A549 (cell line): Measurements from ENCODE around the gene CRMP1. TPM values are rescaled to one million over a fixed set of nuclear protein-coding genes. Genes with fewer than 3 reads are reported as not detected.

ENCODE experiments used
- ATAC-seq, 2 experiments: fragments of 200-7000 bp in 1 of 2; fragments of >200 bp in 1 of 2; cut with Nextera tagmentation in 1 of 2; cut with Tn5 transposase in 1 of 2; 3 replicates each; pipeline versions ENCODE4 v1.8.0 to v1.9.1; 2018 to 2020; ENCODE audit warnings: mild to moderate bottlenecking in 1 of 2, moderate library complexity in 1 of 2
- CTCF ChIA-PET: fragments of 300-600 bp; sonication (Branson Sonifier 250); formaldehyde crosslinking; extraction: SDS; loops from one replicate; lab custom pipeline; 2021; ENCODE audit warnings: antibody characterized with exemption, inconsistent platforms; lab: Yijun Ruan, JAX
- POLR2A ChIA-PET: fragments of 350-600 bp; formaldehyde crosslinking; extraction: SDS; loops from one replicate; lab custom pipeline; 2021; ENCODE audit warnings: antibody characterized with exemption, inconsistent platforms; lab: Yijun Ruan, JAX
- DNase-seq, 2 experiments: peaks; one replicate each; pipeline versions ENCODE4 v3.0.0 to v3.0.0-alpha.2; 2011 to 2016; ENCODE audit warnings: low read depth in 1 of 2, low spot score in 1 of 2
- FAIRE-seq: peaks from 2 replicates; lab custom pipeline; 2011; peaks lifted over from hg19 to GRCh38; lab: Jason Lieb, UNC
- H3K27ac ChIP-seq, 2 experiments: fragments of >200 bp; sonication (Bioruptor Twin); formaldehyde crosslinking; 3 replicates each; pipeline ENCODE4 v1.5.1; 2016 to 2017
- H3K4me1 ChIP-seq: fragments of >200 bp; sonication (Bioruptor Twin); formaldehyde crosslinking; 3 replicates; pipeline ENCODE4 v1.6.1; 2016
- H3K4me2 ChIP-seq: fragments of >200 bp; sonication (Bioruptor Twin); formaldehyde crosslinking; 3 replicates; pipeline ENCODE4 v1.6.1; 2016
- H3K4me3 ChIP-seq: fragments of >200 bp; sonication (Bioruptor Twin); formaldehyde crosslinking; 3 replicates; pipeline ENCODE4 v1.5.1; 2016
- H3K9me3 ChIP-seq: fragments of >200 bp; sonication (Bioruptor Twin); formaldehyde crosslinking; 3 replicates; pipeline ENCODE4 v1.6.1; 2016
- CBX2 ChIP-seq: fragments of 200-600 bp; sonication (generic); IDR thresholded peaks from 2 replicates; pipeline ENCODE4 v1.6.1; 2016; ENCODE audit warnings: low read depth, mild to moderate bottlenecking, borderline replicate concordance
- CBX8 ChIP-seq: fragments of 200-600 bp; sonication (generic); IDR thresholded peaks from 2 replicates; pipeline ENCODE4 v1.6.1; 2016
- CEBPB ChIP-seq, 2 experiments: fragments of >200 bp in 1 of 2; sonication (Bioruptor Twin) in 1 of 2; formaldehyde crosslinking in 1 of 2; IDR thresholded peaks; 2 replicates each; pipeline ENCODE4 v1.6.1; 2012 to 2016
- CHD2 ChIP-seq: fragments of 150-350 bp; IDR thresholded peaks from 2 replicates; pipeline ENCODE4 v1.6.1; 2014; ENCODE audit warnings: low read length; ENCODE audit not compliant: partially characterized antibody
- CHD4 ChIP-seq: fragments of 200-600 bp; sonication (generic); IDR thresholded peaks from 2 replicates; pipeline ENCODE4 v1.6.1; 2016; ENCODE audit warnings: antibody characterized with exemption, mild to moderate bottlenecking, borderline replicate concordance
- FOSL2 ChIP-seq, 2 experiments: fragments of 450-650 bp in 1 of 2; fragments of >200 bp in 1 of 2; sonication (Bioruptor Twin) in 1 of 2; formaldehyde crosslinking; IDR thresholded peaks; 2 replicates each; pipeline versions ENCODE4 v1.5.0 to v1.6.1; 2016 to 2020; ENCODE audit warnings: mild to moderate bottlenecking in 1 of 2, moderate library complexity in 1 of 2
- HOXA7 ChIP-seq: fragments of 250-450 bp; sonication (Bioruptor Pico); IDR thresholded peaks from 2 replicates; pipeline ENCODE4 v1.5.0; 2020; ENCODE audit warnings: mild to moderate bottlenecking, moderate library complexity
- HOXB13 ChIP-seq: fragments of 250-450 bp; sonication (Bioruptor Pico); IDR thresholded peaks from 2 replicates; pipeline ENCODE4 v1.5.0; 2020; ENCODE audit warnings: low read depth, mild to moderate bottlenecking, moderate library complexity
- JUN ChIP-seq, 2 experiments: fragments of >200 bp; sonication (Bioruptor Twin); formaldehyde crosslinking; IDR thresholded peaks; 2 replicates in 1 of 2; 3 replicates in 1 of 2; pipeline ENCODE4 v1.6.1; 2016 to 2017
- KDM1A ChIP-seq: fragments of 200-600 bp; sonication (generic); IDR thresholded peaks from 2 replicates; pipeline ENCODE4 v1.6.1; 2016; ENCODE audit warnings: low read depth, mild to moderate bottlenecking
- KDM5A ChIP-seq: fragments of 200-600 bp; sonication (generic); IDR thresholded peaks from 2 replicates; pipeline ENCODE4 v1.6.1; 2016; ENCODE audit warnings: antibody characterized with exemption, mild to moderate bottlenecking
- MAZ ChIP-seq: fragments of 150-350 bp; IDR thresholded peaks from 2 replicates; pipeline ENCODE4 v1.6.1; 2014; ENCODE audit warnings: antibody characterized with exemption, low read depth, low read length, borderline replicate concordance
- MYC ChIP-seq: IDR thresholded peaks from 2 replicates; pipeline ENCODE4 v1.6.1; 2012; ENCODE audit warnings: mild to moderate bottlenecking, inconsistent platforms, low read length, improper control_type of control experiment, borderline replicate concordance
- NFE2L2 ChIP-seq: fragments of 150-350 bp; conservative IDR thresholded peaks from 2 replicates; pipeline ENCODE4 v1.6.1; 2014; ENCODE audit warnings: low read length
- NR3C1 ChIP-seq: fragments of >200 bp; sonication (Bioruptor Twin); formaldehyde crosslinking; IDR thresholded peaks from 3 replicates; pipeline ENCODE4 v1.6.1; 2017
- PHF8 ChIP-seq: fragments of 200-600 bp; sonication (generic); IDR thresholded peaks from 2 replicates; pipeline ENCODE4 v1.6.1; 2016; ENCODE audit warnings: low read depth, mild to moderate bottlenecking, antibody characterized with exemption, moderate library complexity, borderline replicate concordance
- RFX5 ChIP-seq: fragments of 450-650 bp; IDR thresholded peaks from 2 replicates; pipeline ENCODE4 v1.7.1; 2014; ENCODE audit warnings: antibody characterized with exemption, mild to moderate bottlenecking, moderate library complexity
- RNF2 ChIP-seq: fragments of 200-600 bp; sonication (generic); IDR thresholded peaks from 2 replicates; pipeline ENCODE4 v1.6.1; 2016; ENCODE audit warnings: low read depth, mild to moderate bottlenecking, antibody characterized with exemption, moderate library complexity, borderline replicate concordance
- SMC3 ChIP-seq: fragments of >200 bp; sonication (Bioruptor Twin); formaldehyde crosslinking; IDR thresholded peaks from 3 replicates; pipeline ENCODE4 v1.6.1; 2018; ENCODE audit warnings: inconsistent platforms
- SREBF2 ChIP-seq: fragments of 450-650 bp; IDR thresholded peaks from 2 replicates; pipeline ENCODE4 v1.6.1; 2014; ENCODE audit warnings: mild to moderate bottlenecking, moderate library complexity
- TP53 ChIP-seq: fragments of 250-450 bp; sonication (Bioruptor Pico); IDR thresholded peaks from 2 replicates; pipeline ENCODE4 v1.5.0; 2021; ENCODE audit warnings: mild to moderate bottlenecking, moderate library complexity
- WGBS: methylation state at CpG from one replicate; pipeline ENCODE4 v1.1.6; 2017; ENCODE audit errors: missing lambda C conversion rate; 5-methylcytosine and 5-hydroxymethylcytosine counted together
- polyA plus RNA-seq, 4 experiments: library from polyadenylated mRNA; depleted of rRNA in 3 of 4; stranded (reverse); fragments of >200 nt; fragmentation: RNase III in 1 of 4; extraction: RNeasy Plus Mini Kit Qiagen cat#74134 plus additional on column Dnase treatment in 1 of 4; gene quantifications; 2 replicates in 3 of 4; 3 replicates in 1 of 4; pipeline ENCODE4 v1.2.3, GENCODE V29; 2011 to 2017
- TF ChIP-seq, protein P1 (sequence below): fragments of 250-450 bp; sonication (Bioruptor Pico); IDR thresholded peaks from 2 replicates; pipeline ENCODE4 v1.5.0; 2020; ENCODE audit warnings: low read depth, mild to moderate bottlenecking, moderate library complexity
- TF ChIP-seq, protein P2 (sequence below): IDR thresholded peaks from 2 replicates; pipeline ENCODE4 v1.6.1; 2012
- TF ChIP-seq, protein P3 (sequence below): fragments of 200-600 bp; sonication (generic); IDR thresholded peaks from 2 replicates; pipeline ENCODE4 v1.6.1; 2016; ENCODE audit warnings: antibody characterized with exemption, mild to moderate bottlenecking, moderate library complexity
- TF ChIP-seq, protein P4 (sequence below): fragments of 450-650 bp; IDR thresholded peaks from 2 replicates; pipeline ENCODE4 v1.6.1; 2014; ENCODE audit warnings: antibody characterized with exemption
- TF ChIP-seq, protein P5 (sequence below): fragments of >200 bp; sonication (Bioruptor Twin); formaldehyde crosslinking; IDR thresholded peaks from 3 replicates; pipeline ENCODE4 v1.6.1; 2016
- TF ChIP-seq, protein P6 (sequence below): fragments of >200 bp; sonication (Bioruptor Twin); formaldehyde crosslinking; IDR thresholded peaks from 2 replicates; pipeline ENCODE4 v1.6.1; 2016

CRMP1 gene
- polyA plus RNA-seq, 2 of the 4 experiments (the other 2 are of a cell fraction) = 0.74 to 0.80 TPM

DNA sequence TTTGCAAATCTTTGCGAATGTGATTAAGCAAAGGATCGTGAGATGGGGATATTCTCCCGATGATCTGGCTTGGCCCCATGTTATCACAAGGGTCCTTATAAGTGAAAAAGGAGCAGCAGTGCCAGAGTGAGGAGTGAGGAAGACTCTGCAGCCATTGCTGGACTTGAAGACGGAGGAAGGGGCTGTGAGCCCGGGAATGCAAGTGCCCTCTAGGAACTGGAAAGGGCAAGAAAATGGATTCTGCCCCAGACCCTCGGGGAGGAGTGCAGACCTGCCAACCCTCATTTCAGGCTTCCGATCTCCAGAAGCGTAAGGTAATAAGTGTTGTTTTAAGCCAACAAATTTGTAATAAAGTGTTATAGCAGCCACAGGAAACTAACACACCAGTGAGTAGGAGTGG lies 105.6 kb downstream of the CRMP1 start:
- WGBS = 96% methylated on average over 8 of the region's 8 CpGs
- ChIA-PET CTCF (interaction anchor here (0.6 to 1.5 kb wide), 3 partner anchors 15 to 134 kb away, joined by 3 to 4 read pairs (median 3); no protein-coding TSS in a partner anchor), POLR2A (interaction anchor here (0.6 to 0.7 kb wide), 2 partner anchors 66 to 79 kb away, joined by 3 to 5 read pairs; partner anchors contain the start of gene EVC2)
- no peak overlapping the region for H3K27ac ChIP-seq
- H3K4me2 ChIP-seq = no peak overlapping the region
- ATAC-seq = no peak
- no peak overlapping the region for H3K4me3 ChIP-seq
- H3K4me1 ChIP-seq = peaks cover 3% of the 10 kb centered on the region; the same call in 1 of the 3 replicates
- no peak for FAIRE-seq
- no peak for DNase-seq
- TF ChIP-seq JUN (IDR thresholded peaks at IDR 0.05) (no peak), PHF8 (no peak), NFE2L2 (no peak), CHD4 (no peak), KDM5A (no peak), MAZ (no peak), CEBPB (IDR thresholded peaks at IDR 0.05) (no peak), MYC (no peak), NR3C1 (no peak), HOXB13 (no peak), TP53 (no peak), KDM1A (no peak), FOSL2 (IDR thresholded peaks at IDR 0.05) (no peak), FOSL2 (CRISPR knock-in tag; IDR thresholded peaks at IDR 0.05) (no peak), RNF2 (no peak), CHD2 (no peak), RFX5 (no peak)
- TF ChIP-seq, protein P1, sequence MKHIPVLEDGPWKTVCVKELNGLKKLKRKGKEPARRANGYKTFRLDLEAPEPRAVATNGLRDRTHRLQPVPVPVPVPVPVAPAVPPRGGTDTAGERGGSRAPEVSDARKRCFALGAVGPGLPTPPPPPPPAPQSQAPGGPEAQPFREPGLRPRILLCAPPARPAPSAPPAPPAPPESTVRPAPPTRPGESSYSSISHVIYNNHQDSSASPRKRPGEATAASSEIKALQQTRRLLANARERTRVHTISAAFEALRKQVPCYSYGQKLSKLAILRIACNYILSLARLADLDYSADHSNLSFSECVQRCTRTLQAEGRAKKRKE (CRISPR knock-in tag) = no peak
- TF ChIP-seq, protein P2, sequence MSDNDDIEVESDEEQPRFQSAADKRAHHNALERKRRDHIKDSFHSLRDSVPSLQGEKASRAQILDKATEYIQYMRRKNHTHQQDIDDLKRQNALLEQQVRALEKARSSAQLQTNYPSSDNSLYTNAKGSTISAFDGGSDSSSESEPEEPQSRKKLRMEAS = no peak
- no peaks in the 10 kb centered on the region for H3K9me3 ChIP-seq

DNA sequence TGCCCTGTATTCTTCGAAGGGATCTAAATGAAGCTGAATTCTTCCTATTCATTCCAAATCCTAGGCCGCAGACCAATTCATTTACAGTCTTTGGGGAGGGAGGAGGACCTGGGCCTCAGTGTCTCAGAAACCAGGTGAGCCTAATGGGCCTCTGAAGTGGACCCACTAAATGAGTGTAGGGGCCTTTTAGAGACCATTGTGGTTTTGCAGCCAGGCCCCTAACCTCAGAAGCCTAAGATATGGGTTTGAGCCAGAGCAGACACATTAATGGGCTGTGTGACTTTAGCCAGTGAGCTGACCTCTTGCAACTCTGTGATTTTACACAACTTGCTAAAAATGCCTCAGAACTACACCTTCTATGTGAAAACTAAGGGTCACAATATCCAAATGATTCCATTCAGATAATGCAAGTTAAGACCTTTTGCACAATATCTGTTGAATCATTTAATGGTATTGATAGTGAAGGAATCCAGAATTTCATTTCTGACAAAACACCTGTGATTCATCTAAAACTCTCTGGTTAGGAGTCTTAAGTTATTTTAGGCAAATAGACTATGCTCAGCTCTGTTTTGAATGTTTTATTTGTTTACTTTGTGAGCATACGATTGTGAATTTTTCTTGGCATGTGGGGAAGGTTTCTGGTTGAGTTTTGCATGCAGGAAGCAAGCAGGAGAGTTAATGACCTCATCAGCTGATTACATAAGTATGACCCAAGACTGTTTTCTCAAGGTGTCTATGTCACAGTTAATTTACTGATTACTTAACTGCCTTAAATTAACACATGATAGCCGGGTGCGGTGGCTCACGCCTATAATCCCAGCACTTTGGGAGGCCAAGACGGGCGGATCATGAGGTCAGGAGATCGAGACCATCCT lies 106.8 kb downstream of the CRMP1 start:
- ChIA-PET CTCF (interaction anchor here (0.6 to 0.9 kb wide), 3 partner anchors 11 to 251 kb away, joined by 3 to 4 read pairs (median 4); no protein-coding TSS in a partner anchor), POLR2A (no interaction called here)
- 65% methylated on average over 4 of the region's 9 CpGs for WGBS
- FAIRE-seq = no peak
- no peak for ATAC-seq
- Histone ChIP-seq H3K4me1 (peaks cover 3% of the 10 kb centered on the region; the same call in 1 of the 3 replicates), H3K4me3 (no peak overlapping the region), H3K9me3 (no peaks in the 10 kb centered on the region), H3K27ac (no peak overlapping the region), H3K4me2 (no peak overlapping the region)
- DNase-seq = peak in 1 of 2 experiments; percentile 12
- TF ChIP-seq, protein P3, sequence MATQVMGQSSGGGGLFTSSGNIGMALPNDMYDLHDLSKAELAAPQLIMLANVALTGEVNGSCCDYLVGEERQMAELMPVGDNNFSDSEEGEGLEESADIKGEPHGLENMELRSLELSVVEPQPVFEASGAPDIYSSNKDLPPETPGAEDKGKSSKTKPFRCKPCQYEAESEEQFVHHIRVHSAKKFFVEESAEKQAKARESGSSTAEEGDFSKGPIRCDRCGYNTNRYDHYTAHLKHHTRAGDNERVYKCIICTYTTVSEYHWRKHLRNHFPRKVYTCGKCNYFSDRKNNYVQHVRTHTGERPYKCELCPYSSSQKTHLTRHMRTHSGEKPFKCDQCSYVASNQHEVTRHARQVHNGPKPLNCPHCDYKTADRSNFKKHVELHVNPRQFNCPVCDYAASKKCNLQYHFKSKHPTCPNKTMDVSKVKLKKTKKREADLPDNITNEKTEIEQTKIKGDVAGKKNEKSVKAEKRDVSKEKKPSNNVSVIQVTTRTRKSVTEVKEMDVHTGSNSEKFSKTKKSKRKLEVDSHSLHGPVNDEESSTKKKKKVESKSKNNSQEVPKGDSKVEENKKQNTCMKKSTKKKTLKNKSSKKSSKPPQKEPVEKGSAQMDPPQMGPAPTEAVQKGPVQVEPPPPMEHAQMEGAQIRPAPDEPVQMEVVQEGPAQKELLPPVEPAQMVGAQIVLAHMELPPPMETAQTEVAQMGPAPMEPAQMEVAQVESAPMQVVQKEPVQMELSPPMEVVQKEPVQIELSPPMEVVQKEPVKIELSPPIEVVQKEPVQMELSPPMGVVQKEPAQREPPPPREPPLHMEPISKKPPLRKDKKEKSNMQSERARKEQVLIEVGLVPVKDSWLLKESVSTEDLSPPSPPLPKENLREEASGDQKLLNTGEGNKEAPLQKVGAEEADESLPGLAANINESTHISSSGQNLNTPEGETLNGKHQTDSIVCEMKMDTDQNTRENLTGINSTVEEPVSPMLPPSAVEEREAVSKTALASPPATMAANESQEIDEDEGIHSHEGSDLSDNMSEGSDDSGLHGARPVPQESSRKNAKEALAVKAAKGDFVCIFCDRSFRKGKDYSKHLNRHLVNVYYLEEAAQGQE = no peak
- TF ChIP-seq CBX2 = no peak
- no peak for TF ChIP-seq SREBF2
- TF ChIP-seq, protein P4, sequence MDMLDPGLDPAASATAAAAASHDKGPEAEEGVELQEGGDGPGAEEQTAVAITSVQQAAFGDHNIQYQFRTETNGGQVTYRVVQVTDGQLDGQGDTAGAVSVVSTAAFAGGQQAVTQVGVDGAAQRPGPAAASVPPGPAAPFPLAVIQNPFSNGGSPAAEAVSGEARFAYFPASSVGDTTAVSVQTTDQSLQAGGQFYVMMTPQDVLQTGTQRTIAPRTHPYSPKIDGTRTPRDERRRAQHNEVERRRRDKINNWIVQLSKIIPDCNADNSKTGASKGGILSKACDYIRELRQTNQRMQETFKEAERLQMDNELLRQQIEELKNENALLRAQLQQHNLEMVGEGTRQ = no peak
- no peak for TF ChIP-seq FOSL2 (IDR thresholded peaks at IDR 0.05)
- TF ChIP-seq FOSL2 (CRISPR knock-in tag; IDR thresholded peaks at IDR 0.05) = no peak
- TF ChIP-seq, protein P5, sequence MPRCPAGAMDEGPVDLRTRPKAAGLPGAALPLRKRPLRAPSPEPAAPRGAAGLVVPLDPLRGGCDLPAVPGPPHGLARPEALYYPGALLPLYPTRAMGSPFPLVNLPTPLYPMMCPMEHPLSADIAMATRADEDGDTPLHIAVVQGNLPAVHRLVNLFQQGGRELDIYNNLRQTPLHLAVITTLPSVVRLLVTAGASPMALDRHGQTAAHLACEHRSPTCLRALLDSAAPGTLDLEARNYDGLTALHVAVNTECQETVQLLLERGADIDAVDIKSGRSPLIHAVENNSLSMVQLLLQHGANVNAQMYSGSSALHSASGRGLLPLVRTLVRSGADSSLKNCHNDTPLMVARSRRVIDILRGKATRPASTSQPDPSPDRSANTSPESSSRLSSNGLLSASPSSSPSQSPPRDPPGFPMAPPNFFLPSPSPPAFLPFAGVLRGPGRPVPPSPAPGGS = no peak
- no peak for TF ChIP-seq NFE2L2
- TF ChIP-seq, protein P1 (CRISPR knock-in tag) = no peak
- no peak for TF ChIP-seq HOXA7 (CRISPR knock-in tag)
- TF ChIP-seq, protein P6, sequence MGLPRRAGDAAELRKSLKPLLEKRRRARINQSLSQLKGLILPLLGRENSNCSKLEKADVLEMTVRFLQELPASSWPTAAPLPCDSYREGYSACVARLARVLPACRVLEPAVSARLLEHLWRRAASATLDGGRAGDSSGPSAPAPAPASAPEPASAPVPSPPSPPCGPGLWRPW = no peak
- TF ChIP-seq MYC = no peak
- no peak for TF ChIP-seq SMC3
- TF ChIP-seq CBX8 = no peak
